HL-60 (cell line): ENCODE measurements around the gene BRSK2.
"Not testable (repeated sequence)": the region's sequence is repeated elsewhere in the genome, so short reads cannot be mapped to it uniquely, and the experiment has no call there.

Source experiments
- DNase-seq, 2 experiments: peaks; one replicate each; pipeline ENCODE4 v3.0.0-alpha.2; 2010 to 2020; ENCODE audit warnings: low read depth in 1 of 2, low spot score in 1 of 2
- H3K27ac ChIP-seq: fragments of 250-450 bp; sonication (Bioruptor Pico); replicated peaks from 2 replicates; pipeline ENCODE4 v1.5.1; 2020; ENCODE audit warnings: mild to moderate bottlenecking, moderate library complexity
- H3K27me3 ChIP-seq: fragments of 250-450 bp; sonication (Bioruptor Pico); 2 replicates; pipeline ENCODE4 v1.5.1; 2021; ENCODE audit warnings: mild to moderate bottlenecking, moderate library complexity; ENCODE audit not compliant: insufficient read depth, poor library complexity, severe bottlenecking
- H3K4me3 ChIP-seq: replicated peaks from 2 replicates; pipeline ENCODE4 v1.5.1; 2011; ENCODE audit warnings: mild to moderate bottlenecking, control low read depth, low read length; ENCODE audit not compliant: insufficient read depth
- GABPA ChIP-seq: IDR thresholded peaks from 2 replicates; pipeline ENCODE4 v1.6.1; 2012; ENCODE audit warnings: low read depth
- POLR2AphosphoS5 ChIP-seq: IDR thresholded peaks from 2 replicates; pipeline ENCODE4 v1.6.1; 2012; ENCODE audit warnings: low read depth
- SPI1 ChIP-seq: IDR thresholded peaks from 2 replicates; pipeline ENCODE4 v1.6.1; 2012; ENCODE audit warnings: low read depth, mild to moderate bottlenecking, borderline replicate concordance
- TF ChIP-seq, protein P1 (sequence below): IDR thresholded peaks from one replicate; pipeline ENCODE4 v1.5.1; 2011; ENCODE audit warnings: low read length, control low read depth, inconsistent platforms; ENCODE audit not compliant: insufficient read depth
- TF ChIP-seq, protein P2 (sequence below): IDR thresholded peaks from 2 replicates; pipeline ENCODE4 v1.6.1; 2012; ENCODE audit warnings: low read depth; ENCODE audit not compliant: insufficient replicate concordance

BRSK2 gene

DNA sequence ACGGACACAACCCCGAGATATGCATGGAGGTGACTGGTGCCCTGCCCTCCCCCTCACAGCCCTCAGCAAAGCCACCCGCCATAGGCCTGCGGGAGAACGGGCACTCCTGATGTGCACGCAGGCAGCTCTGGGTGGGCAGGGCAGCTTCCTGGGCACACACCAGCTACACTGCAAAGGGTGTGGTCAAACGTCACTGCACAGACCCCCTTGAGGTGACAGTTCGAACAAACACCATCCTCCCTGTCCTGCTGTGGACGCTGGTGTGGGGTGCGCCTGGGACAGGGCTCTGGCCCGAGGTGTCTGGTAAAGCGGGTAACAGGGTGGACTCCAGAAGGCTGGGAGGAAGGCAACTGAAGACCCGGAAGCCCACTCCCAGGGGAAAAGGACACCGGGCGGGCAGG is 118.8 kb downstream of the BRSK2 start:
- DNase-seq = no peak
- Histone ChIP-seq H3K27me3 (no peaks in the 10 kb centered on the region), H3K27ac (no peak overlapping the region), H3K4me3 (no peak overlapping the region)
- TF ChIP-seq SPI1 (no peak), GABPA (no peak), POLR2AphosphoS5 (no peak)
- TF ChIP-seq, protein P1, sequence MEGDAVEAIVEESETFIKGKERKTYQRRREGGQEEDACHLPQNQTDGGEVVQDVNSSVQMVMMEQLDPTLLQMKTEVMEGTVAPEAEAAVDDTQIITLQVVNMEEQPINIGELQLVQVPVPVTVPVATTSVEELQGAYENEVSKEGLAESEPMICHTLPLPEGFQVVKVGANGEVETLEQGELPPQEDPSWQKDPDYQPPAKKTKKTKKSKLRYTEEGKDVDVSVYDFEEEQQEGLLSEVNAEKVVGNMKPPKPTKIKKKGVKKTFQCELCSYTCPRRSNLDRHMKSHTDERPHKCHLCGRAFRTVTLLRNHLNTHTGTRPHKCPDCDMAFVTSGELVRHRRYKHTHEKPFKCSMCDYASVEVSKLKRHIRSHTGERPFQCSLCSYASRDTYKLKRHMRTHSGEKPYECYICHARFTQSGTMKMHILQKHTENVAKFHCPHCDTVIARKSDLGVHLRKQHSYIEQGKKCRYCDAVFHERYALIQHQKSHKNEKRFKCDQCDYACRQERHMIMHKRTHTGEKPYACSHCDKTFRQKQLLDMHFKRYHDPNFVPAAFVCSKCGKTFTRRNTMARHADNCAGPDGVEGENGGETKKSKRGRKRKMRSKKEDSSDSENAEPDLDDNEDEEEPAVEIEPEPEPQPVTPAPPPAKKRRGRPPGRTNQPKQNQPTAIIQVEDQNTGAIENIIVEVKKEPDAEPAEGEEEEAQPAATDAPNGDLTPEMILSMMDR = no peak
- TF ChIP-seq, protein P2, sequence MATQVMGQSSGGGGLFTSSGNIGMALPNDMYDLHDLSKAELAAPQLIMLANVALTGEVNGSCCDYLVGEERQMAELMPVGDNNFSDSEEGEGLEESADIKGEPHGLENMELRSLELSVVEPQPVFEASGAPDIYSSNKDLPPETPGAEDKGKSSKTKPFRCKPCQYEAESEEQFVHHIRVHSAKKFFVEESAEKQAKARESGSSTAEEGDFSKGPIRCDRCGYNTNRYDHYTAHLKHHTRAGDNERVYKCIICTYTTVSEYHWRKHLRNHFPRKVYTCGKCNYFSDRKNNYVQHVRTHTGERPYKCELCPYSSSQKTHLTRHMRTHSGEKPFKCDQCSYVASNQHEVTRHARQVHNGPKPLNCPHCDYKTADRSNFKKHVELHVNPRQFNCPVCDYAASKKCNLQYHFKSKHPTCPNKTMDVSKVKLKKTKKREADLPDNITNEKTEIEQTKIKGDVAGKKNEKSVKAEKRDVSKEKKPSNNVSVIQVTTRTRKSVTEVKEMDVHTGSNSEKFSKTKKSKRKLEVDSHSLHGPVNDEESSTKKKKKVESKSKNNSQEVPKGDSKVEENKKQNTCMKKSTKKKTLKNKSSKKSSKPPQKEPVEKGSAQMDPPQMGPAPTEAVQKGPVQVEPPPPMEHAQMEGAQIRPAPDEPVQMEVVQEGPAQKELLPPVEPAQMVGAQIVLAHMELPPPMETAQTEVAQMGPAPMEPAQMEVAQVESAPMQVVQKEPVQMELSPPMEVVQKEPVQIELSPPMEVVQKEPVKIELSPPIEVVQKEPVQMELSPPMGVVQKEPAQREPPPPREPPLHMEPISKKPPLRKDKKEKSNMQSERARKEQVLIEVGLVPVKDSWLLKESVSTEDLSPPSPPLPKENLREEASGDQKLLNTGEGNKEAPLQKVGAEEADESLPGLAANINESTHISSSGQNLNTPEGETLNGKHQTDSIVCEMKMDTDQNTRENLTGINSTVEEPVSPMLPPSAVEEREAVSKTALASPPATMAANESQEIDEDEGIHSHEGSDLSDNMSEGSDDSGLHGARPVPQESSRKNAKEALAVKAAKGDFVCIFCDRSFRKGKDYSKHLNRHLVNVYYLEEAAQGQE = no peak

DNA sequence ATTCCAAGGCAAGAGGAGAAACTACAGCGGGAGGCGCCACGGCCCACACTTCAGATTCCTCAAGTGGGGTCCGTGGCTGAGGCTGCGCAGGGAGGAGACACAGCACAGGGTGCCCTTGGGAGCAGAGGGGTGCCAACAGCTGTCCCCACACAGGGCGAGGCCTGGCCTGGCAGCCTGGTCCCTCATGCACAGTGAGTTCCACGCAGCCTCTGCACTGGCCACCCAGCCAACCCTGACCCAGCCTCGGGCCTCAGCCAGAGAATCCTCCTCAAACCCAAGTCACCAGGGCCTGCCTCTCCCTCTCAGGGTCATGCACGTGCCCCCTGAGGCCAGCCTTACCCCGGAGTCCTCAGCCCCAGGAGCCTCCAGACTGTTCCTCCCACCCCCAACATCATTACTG is 119.3 kb downstream of the BRSK2 start:
- Histone ChIP-seq H3K27ac (no peak overlapping the region), H3K27me3 (no peaks in the 10 kb centered on the region), H3K4me3 (no peak overlapping the region)
- TF ChIP-seq, protein P1 = no peak
- TF ChIP-seq, protein P2 = no peak
- TF ChIP-seq POLR2AphosphoS5 = no peak
- no peak for TF ChIP-seq SPI1
- TF ChIP-seq GABPA = no peak
- DNase-seq = no peak

DNA sequence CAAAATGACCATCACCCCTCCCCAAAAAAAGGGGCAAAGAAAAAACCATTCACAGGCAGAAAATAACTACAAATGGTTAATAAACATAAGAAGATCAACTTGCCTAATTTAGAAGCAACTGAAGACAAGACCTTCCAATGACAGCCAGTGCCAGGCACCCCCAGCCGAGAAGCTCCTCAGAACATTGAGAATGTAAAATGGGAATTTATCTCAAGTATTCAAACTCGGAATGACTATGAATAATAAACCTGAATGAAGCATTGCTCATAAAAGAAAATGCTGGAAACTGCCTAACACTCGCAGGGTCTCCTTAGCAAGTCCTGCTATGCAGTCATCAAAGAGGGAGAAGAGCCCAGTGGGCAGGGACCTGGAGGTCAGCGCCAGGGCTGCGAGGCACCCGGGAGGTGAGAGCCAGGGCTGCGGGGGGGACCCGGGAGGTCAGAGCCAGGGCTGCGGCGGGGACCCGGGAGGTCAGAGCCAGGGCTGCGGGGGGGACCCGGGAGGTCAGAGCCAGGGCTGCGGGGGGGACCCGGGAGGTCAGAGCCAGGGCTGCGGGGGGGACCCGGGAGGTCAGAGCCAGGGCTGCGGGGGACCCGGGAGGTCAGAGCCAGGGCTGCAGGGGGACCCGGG is 120.0 kb downstream of the BRSK2 start:
- no peak for DNase-seq
- Histone ChIP-seq H3K4me3 (no peak overlapping the region), H3K27ac (no peak overlapping the region), H3K27me3 (no peaks in the 10 kb centered on the region)
- TF ChIP-seq, protein P1 = no peak
- TF ChIP-seq SPI1 (no peak), POLR2AphosphoS5 (no peak), GABPA (no peak)
- TF ChIP-seq, protein P2 = no peak

DNA sequence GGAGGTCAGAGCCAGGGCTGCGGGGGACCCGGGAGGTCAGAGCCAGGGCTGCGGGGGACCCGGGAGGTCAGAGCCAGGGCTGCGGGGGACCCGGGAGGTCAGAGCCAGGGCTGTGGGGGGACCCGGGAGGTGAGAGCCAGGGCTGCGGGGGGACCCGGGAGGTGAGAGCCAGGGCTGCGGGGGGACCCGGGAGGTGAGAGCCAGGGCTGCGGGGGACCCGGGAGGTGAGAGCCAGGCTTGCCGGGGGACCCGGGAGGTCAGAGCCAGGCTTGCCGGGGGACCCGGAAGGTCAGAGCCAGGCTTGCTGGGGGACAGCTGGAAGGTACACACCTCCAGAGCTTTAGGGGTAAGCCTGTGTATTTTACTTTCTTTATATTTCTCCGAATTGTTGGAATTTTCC is 120.6 kb downstream of the BRSK2 start:
- H3K27ac ChIP-seq, H3K27me3 ChIP-seq, DNase-seq, H3K4me3 ChIP-seq: not testable (repeated sequence)
